Measurements from ENCODE around the gene RGSL1. TPM values are rescaled to one million over a fixed set of nuclear protein-coding genes. Genes with fewer than 3 reads are reported as not detected.

The RGSL1 gene
- total and polyA plus RNA-seq, 7 donors = not detected

DNA sequence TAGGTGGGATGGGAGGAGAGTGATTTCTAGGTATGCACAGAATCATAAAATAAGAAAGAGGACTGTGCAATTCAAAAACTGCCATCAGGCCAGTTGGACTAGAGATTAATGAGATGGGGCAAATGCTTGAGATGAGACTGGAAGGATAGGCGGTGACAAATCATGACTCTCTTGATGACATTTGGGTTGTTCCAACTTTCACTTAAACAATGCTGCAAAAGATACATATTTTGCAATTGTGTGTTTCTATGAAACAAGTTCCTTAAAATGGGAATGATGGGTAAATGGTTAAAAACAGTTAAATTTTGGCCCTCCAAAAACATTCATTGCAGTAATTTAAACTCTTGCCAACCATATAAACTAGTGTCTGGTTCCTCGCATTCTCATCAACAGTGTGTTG lies 84.0 kb downstream of the RGSL1 start:
- H3K27me3 ChIP-seq (ENCODE audit: insufficient read depth in 3 of 3, low read length in 2 of 3) = peaks cover 0 to 3% (median 2%) of the 10 kb centered on the region in 3 donors
- no peaks in the 10 kb centered on the region for H3K36me3 ChIP-seq (ENCODE audit: insufficient read depth in 1 of 2, low read depth in 1 of 2)
- H3K9me3 ChIP-seq = no peaks in the 10 kb centered on the region
- intact Hi-C loops (cut with DNase I) = no loop called here
- H3K4me3 ChIP-seq = no peak overlapping the region
- ATAC-seq (no peak), DNase-seq (no peak)
- TF ChIP-seq, protein P1, sequence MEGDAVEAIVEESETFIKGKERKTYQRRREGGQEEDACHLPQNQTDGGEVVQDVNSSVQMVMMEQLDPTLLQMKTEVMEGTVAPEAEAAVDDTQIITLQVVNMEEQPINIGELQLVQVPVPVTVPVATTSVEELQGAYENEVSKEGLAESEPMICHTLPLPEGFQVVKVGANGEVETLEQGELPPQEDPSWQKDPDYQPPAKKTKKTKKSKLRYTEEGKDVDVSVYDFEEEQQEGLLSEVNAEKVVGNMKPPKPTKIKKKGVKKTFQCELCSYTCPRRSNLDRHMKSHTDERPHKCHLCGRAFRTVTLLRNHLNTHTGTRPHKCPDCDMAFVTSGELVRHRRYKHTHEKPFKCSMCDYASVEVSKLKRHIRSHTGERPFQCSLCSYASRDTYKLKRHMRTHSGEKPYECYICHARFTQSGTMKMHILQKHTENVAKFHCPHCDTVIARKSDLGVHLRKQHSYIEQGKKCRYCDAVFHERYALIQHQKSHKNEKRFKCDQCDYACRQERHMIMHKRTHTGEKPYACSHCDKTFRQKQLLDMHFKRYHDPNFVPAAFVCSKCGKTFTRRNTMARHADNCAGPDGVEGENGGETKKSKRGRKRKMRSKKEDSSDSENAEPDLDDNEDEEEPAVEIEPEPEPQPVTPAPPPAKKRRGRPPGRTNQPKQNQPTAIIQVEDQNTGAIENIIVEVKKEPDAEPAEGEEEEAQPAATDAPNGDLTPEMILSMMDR (IDR thresholded peaks at IDR 0.05) = no peak
- H3K4me1 ChIP-seq = no peaks in the 10 kb centered on the region
- H3K27ac ChIP-seq = no peak overlapping the region
- WGBS, 3 donors = 86 to 97% (median 93%) methylated on average over 2 of the region's 2 CpGs

DNA sequence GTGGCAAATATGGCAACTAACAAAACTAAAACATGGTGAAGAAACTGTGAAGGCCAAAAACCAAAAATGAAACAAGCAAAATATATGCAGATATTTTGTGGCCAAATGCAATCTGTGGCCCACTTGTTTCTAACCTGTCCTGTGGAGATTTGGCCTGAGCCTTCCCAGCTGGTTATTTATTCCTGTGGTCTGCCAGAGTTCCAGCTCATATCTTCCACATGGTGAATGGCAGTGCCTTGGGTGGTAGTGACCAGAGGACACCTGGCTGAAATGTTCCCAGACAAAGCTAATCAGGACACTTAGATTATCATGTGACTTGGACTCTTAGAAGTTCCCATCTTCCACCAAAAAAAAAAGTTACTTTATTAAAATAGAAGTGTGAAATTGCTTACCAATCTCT lies 99.4 kb downstream of the RGSL1 start:
- Histone ChIP-seq H3K4me3 (no peak overlapping the region), H3K36me3 (ENCODE audit: insufficient read depth in 1 of 2, low read depth in 1 of 2) (no peaks in the 10 kb centered on the region), H3K27me3 (ENCODE audit: insufficient read depth in 3 of 3, low read length in 2 of 3) (no peaks in the 10 kb centered on the region), H3K27ac (no peak overlapping the region), H3K9me3 (peaks cover 5% of the 10 kb centered on the region), H3K4me1 (no peaks in the 10 kb centered on the region)
- ATAC-seq = no peak
- TF ChIP-seq, protein P1 (IDR thresholded peaks at IDR 0.05) = no peak
- DNase-seq = no peak
- intact Hi-C loops (cut with DNase I) = no loop called here

DNA sequence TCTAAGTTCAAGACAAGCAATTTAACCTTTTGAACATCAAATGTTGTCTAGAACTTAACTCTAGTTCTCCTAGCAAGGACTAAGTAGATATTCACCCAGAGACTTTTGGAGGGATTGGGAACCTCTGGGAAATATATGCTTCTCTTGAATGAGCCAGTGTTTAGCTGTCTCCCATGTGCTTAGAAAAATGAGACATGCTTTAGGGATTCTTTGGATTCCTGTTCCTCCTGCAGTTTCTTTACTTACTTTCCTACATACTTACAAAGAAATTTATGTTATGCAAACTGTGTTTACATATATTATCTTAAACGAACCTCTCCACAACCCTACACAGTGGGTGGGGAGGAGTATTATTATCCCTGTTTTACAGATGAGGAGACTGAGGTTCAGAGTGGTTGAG lies 99.9 kb downstream of the RGSL1 start:
- ATAC-seq (no peak), DNase-seq (no peak)
- Histone ChIP-seq H3K4me1 (no peaks in the 10 kb centered on the region), H3K27ac (no peak overlapping the region), H3K9me3 (peaks cover 5% of the 10 kb centered on the region), H3K36me3 (ENCODE audit: insufficient read depth in 1 of 2, low read depth in 1 of 2) (no peaks in the 10 kb centered on the region), H3K27me3 (ENCODE audit: insufficient read depth in 3 of 3, low read length in 2 of 3) (no peaks in the 10 kb centered on the region), H3K4me3 (no peak overlapping the region)
- WGBS, 3 donors = 51 to 67% (median 56%) methylated on average over 1 of the region's 1 CpG
- TF ChIP-seq, protein P1 (IDR thresholded peaks at IDR 0.05) = no peak
- intact Hi-C loops (cut with DNase I) = no loop called here

DNA sequence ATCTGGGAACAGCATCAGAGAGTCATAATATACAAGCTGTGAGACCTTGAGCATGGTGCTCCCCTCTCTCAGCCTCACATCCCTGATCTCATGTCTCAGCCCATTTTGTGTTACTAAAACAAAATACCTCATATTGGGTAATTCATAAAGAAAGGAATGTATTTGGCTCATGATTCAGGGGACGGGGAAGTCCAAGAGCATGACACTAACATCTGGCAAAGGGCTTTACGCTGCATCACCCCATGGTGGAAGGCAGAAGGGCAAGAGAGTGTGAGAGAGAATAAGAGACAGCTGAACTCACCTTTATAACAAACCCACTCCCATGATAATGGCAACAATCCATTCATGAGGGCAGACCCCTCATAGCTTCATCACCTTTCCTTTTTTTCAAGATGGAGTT lies 102.6 kb downstream of the RGSL1 start:
- no peaks in the 10 kb centered on the region for H3K4me1 ChIP-seq
- 66 to 82% (median 67%) methylated on average over 2 of the region's 2 CpGs for WGBS, 3 donors
- no peaks in the 10 kb centered on the region for H3K27me3 ChIP-seq (ENCODE audit: insufficient read depth in 3 of 3, low read length in 2 of 3)
- TF ChIP-seq, protein P1 (IDR thresholded peaks at IDR 0.05) = no peak
- DNase-seq = no peak
- no peaks in the 10 kb centered on the region for H3K36me3 ChIP-seq (ENCODE audit: insufficient read depth in 1 of 2, low read depth in 1 of 2)
- no peak for ATAC-seq
- intact Hi-C loops (cut with DNase I) = no loop called here
- no peak overlapping the region for H3K4me3 ChIP-seq
- peaks cover 5% of the 10 kb centered on the region for H3K9me3 ChIP-seq
- H3K27ac ChIP-seq = no peak overlapping the region

DNA sequence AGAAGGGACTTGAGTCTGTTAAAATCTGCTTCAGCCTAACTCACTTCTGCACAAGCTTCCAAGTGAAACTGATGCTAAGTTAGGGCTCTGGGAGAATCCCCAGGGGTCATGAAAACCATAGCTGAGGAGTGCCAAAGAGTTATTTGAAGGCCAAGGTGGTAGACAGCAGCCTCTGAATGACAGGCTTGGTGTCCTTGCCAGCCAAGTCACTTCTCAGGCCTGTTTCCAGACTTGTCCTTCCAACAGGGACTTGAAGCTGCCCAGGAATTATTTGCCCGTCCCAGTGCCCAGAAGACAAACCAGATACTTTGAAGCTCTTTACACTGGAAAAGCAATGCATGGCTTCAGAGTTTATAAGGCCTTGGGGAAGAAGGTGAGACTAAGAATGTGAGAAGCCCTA lies 105.5 kb downstream of the RGSL1 start:
- ATAC-seq (no peak), DNase-seq (no peak)
- H3K36me3 ChIP-seq (ENCODE audit: insufficient read depth in 1 of 2, low read depth in 1 of 2) = no peaks in the 10 kb centered on the region
- no peaks in the 10 kb centered on the region for H3K27me3 ChIP-seq (ENCODE audit: insufficient read depth in 3 of 3, low read length in 2 of 3)
- no peak overlapping the region for H3K27ac ChIP-seq
- H3K4me3 ChIP-seq = no peak overlapping the region
- peaks cover 5% of the 10 kb centered on the region for H3K9me3 ChIP-seq
- intact Hi-C loops (cut with DNase I) = no loop called here
- TF ChIP-seq, protein P1 (IDR thresholded peaks at IDR 0.05) = no peak
- WGBS, 3 donors = 32 to 44% (median 41%) methylated on average over 1 of the region's 1 CpG
- no peaks in the 10 kb centered on the region for H3K4me1 ChIP-seq
